Activated naive CD4-positive, alpha-beta T cell treated with anti-CD3 and anti-CD28 coated beads, Interleukin-2, amount 50 U/mL, for 72 hours (primary cell): ENCODE results near the gene KCND1. TPM values are rescaled to one million over a fixed set of nuclear protein-coding genes. Genes with fewer than 3 reads are reported as not detected.
A peak's percentile ranks its signal among the peaks of the same experiment; 100 is the strongest.

ENCODE experiments used
- ATAC-seq, 2 donors: fragments of 150-1000 bp; cut with Tn5 transposase; 2 replicates each; pipeline ENCODE4 v1.10.0; 2021; ENCODE audit warnings: mild to moderate bottlenecking in 2 of 2, moderate library complexity in 2 of 2
- DNase-seq, 2 donors: peaks; one replicate each; pipeline ENCODE4 v3.0.0; 2021 to 2022; ENCODE audit warnings: low spot score in 2 of 2
- H3K27ac Mint-ChIP-seq, 2 donors: one replicate each; pipeline ENCODE4 v1.8.0; 2022; ENCODE audit warnings: mild to moderate bottlenecking in 2 of 2, mixed read lengths in 2 of 2
- H3K36me3 Mint-ChIP-seq, 2 donors: one replicate each; pipeline ENCODE4 v1.8.0; 2022; ENCODE audit warnings: mixed read lengths in 2 of 2
- H3K9me3 Mint-ChIP-seq, 2 donors: one replicate each; pipeline ENCODE4 v1.8.0; 2022; ENCODE audit warnings: mixed read lengths in 2 of 2
- total RNA-seq, 2 donors: library from RNA; stranded (reverse); gene quantifications; one replicate each; pipeline ENCODE4 v1.2.3, GENCODE V29; 2022

Gene KCND1
- 10 to 100 TPM in 1 of 2 donors, 1 to 10 TPM in 1; 4.9 to 15.5 TPM for total RNA-seq

DNA sequence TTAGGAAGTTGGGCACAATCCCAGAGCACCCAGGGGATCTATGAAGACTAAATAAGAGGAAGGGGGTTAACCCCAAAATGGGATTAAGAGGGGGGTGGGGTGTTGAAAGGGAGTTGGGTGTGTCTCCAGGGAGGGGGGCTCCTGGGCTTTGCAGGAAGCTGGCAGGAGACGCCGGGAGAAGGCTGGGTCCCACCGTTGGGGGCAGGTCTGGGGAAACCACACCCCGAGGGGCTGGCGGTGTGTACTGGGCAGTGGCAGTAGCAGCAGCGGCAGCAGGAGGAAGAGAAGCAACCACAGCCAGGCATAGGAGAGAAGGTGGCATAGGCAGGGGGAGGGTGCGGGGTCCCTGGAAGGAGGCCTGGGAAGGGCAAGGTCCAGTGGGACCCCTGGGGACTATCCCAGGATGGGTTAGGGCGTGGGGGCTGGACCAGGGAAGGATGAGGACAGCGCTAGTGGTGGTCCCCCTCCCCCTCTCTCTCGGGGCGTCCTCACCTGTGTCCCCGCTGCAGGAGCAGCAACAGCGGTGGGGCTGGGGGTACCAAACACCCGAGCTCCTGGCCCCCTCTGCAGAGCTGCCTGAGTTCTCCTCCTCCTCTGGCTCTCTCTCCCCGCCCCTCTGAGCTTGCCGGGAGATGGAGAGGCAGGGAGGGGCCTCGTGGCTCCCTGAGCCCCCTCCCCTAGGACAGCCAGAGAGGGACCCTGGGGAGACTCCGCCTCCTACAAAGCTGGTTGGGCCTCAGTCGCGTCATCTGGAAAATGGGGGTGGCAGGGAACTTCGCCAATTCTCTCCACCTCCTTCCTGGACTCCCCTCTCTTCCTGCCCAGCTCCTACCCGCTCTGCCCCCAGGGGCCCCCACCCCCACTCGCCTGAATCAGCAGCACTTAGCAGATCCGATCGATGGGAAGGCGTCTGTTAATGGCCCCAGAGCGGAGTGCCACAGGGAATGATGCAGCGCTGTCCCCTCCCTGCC lies at the start of gene KCND1:
Gene KCND1 (minus strand): TSS at position 596 of the 971 bp plus-strand sequence. CDS start 1,573 bp downstream, outside the sequence.
- no peaks in the 10 kb centered on the region for H3K36me3 Mint-ChIP-seq
- no peaks in the 10 kb centered on the region for H3K9me3 Mint-ChIP-seq
- no peak for DNase-seq
- ATAC-seq = peak; percentile 19 to 26
- H3K27ac Mint-ChIP-seq = peak within 1 kb of the TSS; percentile 29 to 53

DNA sequence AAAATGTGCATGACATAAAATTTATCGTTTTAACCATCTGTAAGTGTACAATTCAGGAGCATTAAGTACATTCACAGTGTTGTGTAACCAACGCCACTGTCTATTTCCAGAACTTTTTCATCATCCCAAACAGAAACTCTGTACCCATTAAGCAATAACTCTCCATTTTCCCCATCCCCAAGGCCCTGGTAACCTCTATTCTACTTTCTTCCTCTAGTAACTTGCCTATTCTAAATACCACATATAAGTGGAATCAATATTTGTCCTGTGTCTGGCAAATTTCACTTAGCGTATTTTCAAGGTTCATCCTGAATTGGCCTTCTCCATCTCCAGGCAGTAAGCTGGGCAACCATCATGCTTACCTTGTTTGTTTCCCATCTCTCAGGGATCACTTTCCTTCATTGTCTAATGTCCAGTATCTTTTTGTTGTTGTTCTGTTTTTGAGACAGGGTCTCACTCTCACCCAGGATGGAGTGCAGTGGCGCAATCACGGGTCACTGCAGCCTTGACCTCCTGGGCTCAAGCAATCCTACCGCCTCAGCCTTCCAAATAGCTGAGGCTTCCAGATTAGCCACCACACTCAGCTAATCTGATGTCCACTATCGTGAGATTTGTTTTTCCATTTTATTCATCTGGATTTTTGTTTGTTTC lies 48.1 kb upstream of the KCND1 start:
- DNase-seq (no peak), ATAC-seq (no peak)
- no peaks in the 10 kb centered on the region for H3K9me3 Mint-ChIP-seq
- H3K36me3 Mint-ChIP-seq = peaks cover 0 to 4% of the 10 kb centered on the region in 2 donors
- no peak overlapping the region for H3K27ac Mint-ChIP-seq

DNA sequence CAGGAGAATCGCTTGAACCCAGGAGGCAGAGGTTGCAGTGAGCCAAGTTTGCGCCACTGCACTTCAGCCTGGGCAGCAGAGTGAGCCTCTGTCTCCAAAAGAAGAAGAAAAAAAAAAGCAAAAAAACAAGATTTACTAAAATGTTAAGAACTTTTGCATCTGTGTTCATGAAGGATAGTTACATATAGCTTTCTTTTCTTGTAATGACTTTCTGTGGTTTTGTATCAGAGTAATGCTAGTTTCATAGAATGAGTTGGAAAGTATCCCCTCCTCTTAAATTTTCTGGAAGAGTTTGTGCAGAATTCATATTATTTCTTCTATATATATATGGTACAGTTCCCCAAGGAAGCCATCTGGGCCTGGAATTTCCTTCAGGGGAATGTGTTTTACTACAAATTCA lies 47.4 kb upstream of the KCND1 start:
- H3K27ac Mint-ChIP-seq = no peak overlapping the region
- DNase-seq = no peak
- H3K9me3 Mint-ChIP-seq = no peaks in the 10 kb centered on the region
- no peaks in the 10 kb centered on the region for H3K36me3 Mint-ChIP-seq
- peak in 1 of 2 donors; percentile 71 for ATAC-seq

DNA sequence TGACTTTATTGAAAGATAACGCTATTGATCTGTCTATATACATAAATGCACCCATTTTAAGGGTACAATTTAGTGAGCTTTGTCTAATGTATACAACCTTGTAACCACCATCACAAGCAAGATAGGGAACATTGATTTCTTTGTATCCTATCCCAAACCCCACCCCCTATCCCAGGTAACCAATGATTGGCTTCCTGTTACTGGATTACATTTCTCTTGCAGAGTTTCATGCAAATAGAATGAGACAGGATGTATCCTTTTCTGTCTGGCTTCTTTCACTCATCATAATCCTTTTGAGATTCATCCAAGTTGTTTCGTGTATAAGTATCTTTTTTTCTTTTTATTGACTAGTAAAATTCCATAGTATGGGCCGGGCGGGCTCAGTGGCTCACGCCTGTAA lies 32.1 kb upstream of the KCND1 start:
- no peak for DNase-seq
- peaks cover 11 to 14% of the 10 kb centered on the region in 2 donors for H3K36me3 Mint-ChIP-seq
- ATAC-seq = no peak
- no peaks in the 10 kb centered on the region for H3K9me3 Mint-ChIP-seq
- H3K27ac Mint-ChIP-seq = no peak overlapping the region

DNA sequence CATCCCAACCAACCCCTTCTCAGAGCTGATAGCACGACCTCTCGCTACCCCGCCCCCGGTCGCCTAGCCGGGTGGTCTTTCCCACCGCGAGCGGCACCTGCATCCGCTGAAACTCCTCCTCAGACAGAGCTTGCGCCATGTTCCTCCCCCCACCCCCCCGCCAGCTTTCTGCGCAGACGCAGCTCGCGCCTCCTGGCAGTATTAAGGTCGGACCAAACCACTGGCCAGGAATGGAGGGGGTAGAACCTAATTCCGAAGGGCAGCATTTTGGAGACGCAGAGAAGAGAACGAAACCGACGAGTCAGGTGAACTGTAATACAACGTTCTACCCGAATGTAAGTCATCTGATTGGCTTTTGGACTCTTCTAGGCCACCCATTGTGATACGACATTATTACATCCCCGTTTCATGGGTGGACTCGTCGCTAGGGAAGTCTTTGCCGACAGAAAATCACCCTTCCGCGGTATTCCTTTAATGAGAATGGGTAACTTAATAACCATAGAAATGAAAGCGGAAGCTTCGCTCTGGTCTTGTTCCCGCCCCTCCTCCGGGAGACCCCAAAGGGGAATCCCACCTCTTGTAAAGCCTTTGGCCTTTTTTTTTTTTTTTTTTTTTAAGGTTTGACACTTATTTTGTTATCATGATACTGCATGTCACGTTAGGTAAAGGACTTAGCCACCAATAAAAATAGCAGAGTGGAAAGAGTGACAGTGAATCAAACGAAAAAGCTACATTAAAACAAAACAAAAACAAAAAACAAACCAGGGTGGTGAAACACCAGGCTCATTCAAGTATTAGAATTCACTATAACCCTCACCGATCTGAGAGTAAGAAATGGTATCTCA lies 30.7 kb upstream of the KCND1 start, which contains the start of gene GRIPAP1:
Gene GRIPAP1 (minus strand): TSS at position 174 of the 845 bp plus-strand sequence. CDS start 35 bp downstream, at position 139.
- Mint-ChIP-seq H3K9me3 (no peaks in the 10 kb centered on the region), H3K36me3 (peaks cover 19 to 22% of the 10 kb centered on the region in 2 donors), H3K27ac (peak within 1 kb of the TSS; percentile 98)
- ATAC-seq (peak; percentile 71 to 80), DNase-seq (peak; percentile 65 to 80)

DNA sequence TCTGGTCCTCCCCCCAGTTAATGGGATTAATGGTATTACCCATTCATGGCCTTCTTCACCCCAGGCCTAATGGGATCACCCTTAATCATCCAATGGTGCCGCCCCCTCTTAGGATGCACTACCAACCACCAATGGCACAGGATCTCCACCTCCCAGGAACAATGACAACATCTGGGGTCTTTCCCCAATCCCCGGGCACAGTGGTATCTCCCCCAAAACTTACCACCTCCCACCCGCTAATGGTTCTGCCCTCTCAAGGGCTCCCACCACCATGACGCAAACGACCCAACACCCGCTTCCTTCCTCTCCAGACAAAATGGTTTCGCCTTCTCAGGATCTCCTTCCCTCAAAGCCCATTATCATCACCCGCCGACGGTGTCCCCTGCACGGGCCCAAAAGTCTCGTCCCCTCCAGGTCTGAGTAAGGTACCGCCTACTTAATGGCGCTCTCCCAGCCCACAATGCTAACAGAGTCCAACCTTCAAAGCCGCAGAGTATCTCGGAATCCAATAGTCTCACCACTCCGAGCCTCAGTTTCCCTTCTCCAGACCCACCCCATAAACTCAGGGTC lies 30.0 kb upstream of the KCND1 start:
- DNase-seq = peak; percentile 20 to 68
- peak; percentile 62 to 65 for ATAC-seq
- Mint-ChIP-seq H3K9me3 (no peaks in the 10 kb centered on the region), H3K27ac (peak overlapping the region; percentile 98), H3K36me3 (peaks cover 19 to 29% of the 10 kb centered on the region in 2 donors)

DNA sequence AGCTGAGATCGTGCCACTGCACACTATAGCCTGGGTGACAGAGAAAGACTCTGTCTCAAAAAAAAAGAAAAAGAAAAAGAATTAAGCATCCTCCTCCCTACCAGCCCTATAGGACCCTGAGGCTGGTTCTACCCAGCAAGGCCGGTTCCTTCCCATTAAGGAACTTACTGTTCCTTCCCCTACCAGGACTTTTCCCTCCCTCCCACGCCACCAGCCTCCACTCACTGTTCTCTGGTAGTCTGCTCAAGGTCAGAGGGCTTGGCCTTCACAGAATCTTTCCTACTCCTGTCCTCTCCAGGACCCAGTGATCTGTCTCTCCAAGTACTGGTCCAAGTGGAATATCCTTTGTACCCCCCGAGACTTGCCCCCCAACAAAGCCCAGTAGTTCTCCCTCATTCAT lies 29.0 kb upstream of the KCND1 start:
- DNase-seq = no peak
- no peaks in the 10 kb centered on the region for H3K9me3 Mint-ChIP-seq
- H3K27ac Mint-ChIP-seq = no peak overlapping the region
- H3K36me3 Mint-ChIP-seq = peaks cover 19 to 30% of the 10 kb centered on the region in 2 donors
- no peak for ATAC-seq

DNA sequence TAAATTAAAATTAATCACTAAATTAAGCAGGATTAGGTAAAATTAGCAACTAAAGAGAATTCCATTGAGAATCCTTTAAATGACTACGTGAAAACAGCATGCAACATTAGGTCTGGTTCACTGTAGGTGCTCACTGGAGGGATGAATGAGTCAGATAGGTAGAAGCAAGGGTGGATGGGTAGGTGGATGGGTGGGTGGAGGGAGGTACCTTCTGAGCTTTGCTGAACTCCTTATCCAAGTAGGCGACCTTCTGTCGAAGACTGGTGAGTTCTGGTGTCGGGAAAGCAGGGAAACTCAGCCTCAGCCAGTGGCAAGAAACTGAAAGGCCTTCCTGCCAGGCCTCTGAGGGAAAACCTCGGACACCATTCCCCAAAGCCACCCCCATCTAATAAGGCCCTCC lies 27.4 kb upstream of the KCND1 start:
- H3K36me3 Mint-ChIP-seq = peaks cover 24 to 35% of the 10 kb centered on the region in 2 donors
- H3K27ac Mint-ChIP-seq = no peak overlapping the region
- ATAC-seq (no peak), DNase-seq (no peak)
- no peaks in the 10 kb centered on the region for H3K9me3 Mint-ChIP-seq

DNA sequence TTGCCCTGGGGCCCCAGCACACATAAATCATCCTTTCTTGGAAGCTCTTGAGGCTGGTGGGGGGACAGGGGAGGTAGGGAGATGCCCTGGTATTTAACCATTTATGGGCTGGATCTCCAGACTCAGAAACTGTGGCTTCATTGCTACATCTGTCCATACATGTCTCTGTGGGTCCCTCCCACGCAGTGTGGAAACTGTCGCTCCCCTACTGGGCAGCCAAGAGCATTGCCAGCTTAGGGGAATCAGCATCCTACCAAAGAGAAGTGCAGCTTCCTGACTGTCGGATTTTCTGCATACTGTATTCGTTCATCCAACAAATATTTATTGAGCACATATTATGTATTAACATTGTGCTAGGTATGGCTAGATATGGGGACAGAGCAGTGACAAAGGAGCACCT lies 26.7 kb upstream of the KCND1 start:
- DNase-seq = no peak
- no peaks in the 10 kb centered on the region for H3K9me3 Mint-ChIP-seq
- H3K27ac Mint-ChIP-seq = peak overlapping the region in 1 of 2 donors; percentile 83
- ATAC-seq = no peak
- H3K36me3 Mint-ChIP-seq = peaks cover 27 to 35% of the 10 kb centered on the region in 2 donors

DNA sequence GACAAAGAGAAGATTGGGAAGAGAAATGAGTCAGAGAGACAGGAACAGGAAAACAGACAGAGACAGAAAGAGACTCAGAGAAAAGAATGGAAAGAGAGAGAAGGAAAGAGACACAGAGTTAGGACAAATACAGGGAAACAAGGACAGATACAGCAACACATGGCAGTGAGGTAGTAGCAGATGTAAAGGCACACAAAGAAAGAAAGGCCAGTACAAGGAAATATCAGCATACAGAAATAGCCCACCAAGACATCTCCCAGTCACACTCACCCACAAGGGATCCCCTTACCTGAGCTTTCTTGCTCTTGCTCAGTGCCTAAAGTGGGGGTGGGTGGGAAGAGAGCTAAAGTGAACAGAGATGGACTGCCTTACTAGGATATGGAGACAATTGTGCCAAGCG lies 26.2 kb upstream of the KCND1 start:
- DNase-seq = no peak
- peaks cover 29 to 35% of the 10 kb centered on the region in 2 donors for H3K36me3 Mint-ChIP-seq
- ATAC-seq = no peak
- H3K27ac Mint-ChIP-seq = peak overlapping the region in 1 of 2 donors; percentile 83
- H3K9me3 Mint-ChIP-seq = no peaks in the 10 kb centered on the region

DNA sequence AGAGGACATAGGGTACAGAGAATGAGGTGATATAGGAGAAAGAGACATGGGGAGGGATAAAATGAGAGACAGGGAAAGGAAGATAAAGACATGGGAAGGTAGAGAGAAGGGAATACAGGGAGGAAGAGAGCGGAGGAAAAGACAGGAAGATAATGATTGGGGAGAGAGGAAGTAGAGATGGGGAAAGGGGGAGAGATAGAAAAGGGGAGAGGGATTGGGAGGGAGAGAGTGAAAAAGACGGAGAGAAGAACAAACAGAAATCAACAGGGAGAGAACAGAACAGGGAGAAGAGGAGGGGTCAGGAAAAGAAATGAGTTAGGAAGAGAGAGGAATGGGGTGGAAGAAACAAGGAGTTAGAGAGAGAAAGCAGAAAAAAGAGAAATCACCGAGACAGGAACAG lies 25.8 kb upstream of the KCND1 start:
- H3K36me3 Mint-ChIP-seq = peaks cover 29 to 35% of the 10 kb centered on the region in 2 donors
- ATAC-seq (no peak), DNase-seq (no peak)
- H3K9me3 Mint-ChIP-seq = no peaks in the 10 kb centered on the region
- H3K27ac Mint-ChIP-seq = peak overlapping the region in 1 of 2 donors; percentile 83

DNA sequence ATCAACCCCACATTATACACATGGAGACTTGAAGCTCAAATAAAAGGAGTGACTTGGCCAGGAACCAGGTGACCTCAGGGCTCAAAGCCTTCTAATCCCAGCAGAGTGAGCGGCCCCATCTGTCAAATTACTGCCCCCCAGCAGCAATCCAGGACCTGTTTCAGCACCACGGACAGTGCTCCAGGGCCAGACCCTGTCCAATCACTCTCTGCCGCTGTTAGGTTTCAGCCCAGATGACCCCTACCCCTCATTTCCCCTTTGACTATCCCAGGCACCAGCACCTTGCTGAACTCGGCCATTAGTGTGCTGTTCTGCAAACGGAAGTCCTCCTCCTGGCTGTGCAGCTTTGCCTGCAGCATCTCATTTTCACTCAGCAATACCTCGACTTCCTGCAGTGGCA lies 25.3 kb upstream of the KCND1 start:
- DNase-seq (no peak), ATAC-seq (no peak)
- Mint-ChIP-seq H3K36me3 (peaks cover 29 to 35% of the 10 kb centered on the region in 2 donors), H3K9me3 (no peaks in the 10 kb centered on the region), H3K27ac (peak overlapping the region in 1 of 2 donors; percentile 83)

DNA sequence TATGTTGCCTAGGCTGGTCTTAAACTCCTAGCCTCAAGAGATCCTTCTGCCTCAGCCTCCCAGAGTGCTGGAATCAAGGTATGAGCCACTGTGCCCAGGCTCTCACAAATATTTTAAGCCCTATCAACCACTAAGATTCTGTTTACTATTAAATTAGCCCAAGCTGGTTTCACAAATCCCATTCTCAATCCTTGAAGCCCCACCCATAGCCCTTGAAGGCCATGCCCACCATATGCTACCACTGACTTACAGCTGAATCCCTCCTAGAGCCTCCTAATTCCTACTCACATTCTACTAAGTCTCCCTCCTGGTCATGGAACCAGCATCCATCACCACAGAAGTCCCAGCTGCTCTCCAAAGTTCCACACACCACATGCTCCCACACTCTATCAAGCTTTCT lies 20.7 kb upstream of the KCND1 start:
- Mint-ChIP-seq H3K9me3 (no peaks in the 10 kb centered on the region), H3K36me3 (peaks cover 17 to 19% of the 10 kb centered on the region in 2 donors), H3K27ac (no peak overlapping the region)
- ATAC-seq (no peak), DNase-seq (no peak)

DNA sequence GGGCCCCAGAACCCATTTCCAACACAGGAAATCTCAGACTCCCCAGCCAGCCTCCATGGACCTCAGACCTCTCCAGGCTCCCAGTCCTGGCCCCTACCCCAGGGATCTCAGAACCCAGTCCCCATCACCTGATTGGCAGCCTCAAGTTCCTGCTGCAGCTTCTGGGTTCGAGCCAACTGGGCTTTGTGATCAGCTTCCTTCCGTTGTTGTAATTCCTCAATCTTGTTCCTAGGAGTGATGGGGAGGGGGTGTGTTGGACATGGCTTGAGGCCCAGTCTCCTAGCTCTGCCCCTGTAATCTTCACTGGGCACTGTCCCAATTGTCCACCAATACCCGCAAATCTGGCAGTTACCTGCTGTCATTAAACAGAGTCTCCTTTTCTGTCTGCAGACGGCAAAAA lies 17.8 kb upstream of the KCND1 start:
- H3K9me3 Mint-ChIP-seq = no peaks in the 10 kb centered on the region
- ATAC-seq (no peak), DNase-seq (no peak)
- peaks cover 5 to 11% of the 10 kb centered on the region in 2 donors for H3K36me3 Mint-ChIP-seq
- H3K27ac Mint-ChIP-seq = no peak overlapping the region

DNA sequence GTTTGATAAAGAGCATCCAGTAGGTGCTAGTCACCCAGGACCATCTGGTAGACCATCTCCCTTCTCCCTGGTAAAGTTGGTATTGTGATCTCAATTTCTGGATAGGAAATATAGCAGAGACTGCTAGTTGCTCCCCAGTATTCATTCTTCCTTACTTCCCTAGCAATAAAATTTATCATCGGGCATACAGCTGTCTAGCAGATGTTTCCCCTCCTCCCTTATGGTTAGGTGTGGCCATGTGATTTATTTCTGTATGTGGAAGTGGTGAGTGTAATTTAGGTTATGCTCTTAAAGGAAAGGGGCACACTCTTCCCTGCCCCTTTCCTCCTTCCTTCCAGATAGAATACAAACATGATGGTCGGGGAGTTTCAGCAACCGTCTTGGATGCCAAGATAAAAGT lies 12.3 kb upstream of the KCND1 start:
- no peak for DNase-seq

DNA sequence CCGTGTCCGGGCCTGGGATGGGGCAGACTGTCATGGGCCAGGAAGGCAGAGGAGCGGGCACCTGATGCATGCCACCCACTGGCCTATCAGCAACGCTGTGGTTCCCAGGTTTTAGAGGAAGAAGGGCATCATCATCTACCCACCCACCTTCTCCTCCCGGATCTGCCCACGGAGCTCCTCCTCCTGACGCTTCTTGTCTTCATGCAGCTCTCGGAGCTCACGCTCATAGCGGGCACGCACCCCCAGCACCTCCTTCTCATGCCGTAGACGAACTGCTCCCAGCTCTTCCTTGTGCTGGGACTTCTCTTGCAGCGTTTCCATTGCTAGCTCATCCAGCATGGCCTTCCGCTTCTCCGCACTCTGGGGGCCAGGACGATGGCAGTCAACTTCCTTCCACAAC lies 11.4 kb upstream of the KCND1 start:
- DNase-seq (no peak), ATAC-seq (no peak)
- Mint-ChIP-seq H3K27ac (peak overlapping the region in 1 of 2 donors; percentile 71), H3K9me3 (no peaks in the 10 kb centered on the region), H3K36me3 (peaks cover 8 to 15% of the 10 kb centered on the region in 2 donors)

More for the DNA sequence above, 12.3 kb upstream of the KCND1 start:
- Mint-ChIP-seq H3K27ac (peak overlapping the region in 1 of 2 donors; percentile 71), H3K36me3 (peaks cover 14 to 16% of the 10 kb centered on the region in 2 donors), H3K9me3 (no peaks in the 10 kb centered on the region)
- no peak for ATAC-seq
